GM21423 (cell line): ENCODE measurements around the gene FBXW10B.
"Not testable (repeated sequence)": the region's sequence is repeated elsewhere in the genome, so short reads cannot be mapped to it uniquely, and the experiment has no call there.

Experiments used
- ATAC-seq: cut with Tn5 transposase; IDR thresholded peaks from one replicate; pipeline ENCODE4 v1.9.1; 2021; ENCODE audit warnings: mild to moderate bottlenecking, moderate library complexity; ENCODE audit not compliant: unreplicated experiment

FBXW10B gene, protein sequence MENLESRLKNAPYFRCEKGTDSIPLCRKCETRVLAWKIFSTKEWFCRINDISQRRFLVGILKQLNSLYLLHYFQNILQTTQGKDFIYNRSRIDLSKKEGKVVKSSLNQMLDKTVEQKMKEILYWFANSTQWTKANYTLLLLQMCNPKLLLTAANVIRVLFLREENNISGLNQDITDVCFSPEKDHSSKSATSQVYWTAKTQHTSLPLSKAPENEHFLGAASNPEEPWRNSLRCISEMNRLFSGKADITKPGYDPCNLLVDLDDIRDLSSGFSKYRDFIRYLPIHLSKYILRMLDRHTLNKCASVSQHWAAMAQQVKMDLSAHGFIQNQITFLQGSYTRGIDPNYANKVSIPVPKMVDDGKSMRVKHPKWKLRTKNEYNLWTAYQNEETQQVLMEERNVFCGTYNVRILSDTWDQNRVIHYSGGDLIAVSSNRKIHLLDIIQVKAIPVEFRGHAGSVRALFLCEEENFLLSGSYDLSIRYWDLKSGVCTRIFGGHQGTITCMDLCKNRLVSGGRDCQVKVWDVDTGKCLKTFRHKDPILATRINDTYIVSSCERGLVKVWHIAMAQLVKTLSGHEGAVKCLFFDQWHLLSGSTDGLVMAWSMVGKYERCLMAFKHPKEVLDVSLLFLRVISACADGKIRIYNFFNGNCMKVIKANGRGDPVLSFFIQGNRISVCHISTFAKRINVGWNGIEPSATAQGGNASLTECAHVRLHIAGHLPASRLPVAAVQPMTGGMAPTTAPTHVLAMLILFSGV

DNA sequence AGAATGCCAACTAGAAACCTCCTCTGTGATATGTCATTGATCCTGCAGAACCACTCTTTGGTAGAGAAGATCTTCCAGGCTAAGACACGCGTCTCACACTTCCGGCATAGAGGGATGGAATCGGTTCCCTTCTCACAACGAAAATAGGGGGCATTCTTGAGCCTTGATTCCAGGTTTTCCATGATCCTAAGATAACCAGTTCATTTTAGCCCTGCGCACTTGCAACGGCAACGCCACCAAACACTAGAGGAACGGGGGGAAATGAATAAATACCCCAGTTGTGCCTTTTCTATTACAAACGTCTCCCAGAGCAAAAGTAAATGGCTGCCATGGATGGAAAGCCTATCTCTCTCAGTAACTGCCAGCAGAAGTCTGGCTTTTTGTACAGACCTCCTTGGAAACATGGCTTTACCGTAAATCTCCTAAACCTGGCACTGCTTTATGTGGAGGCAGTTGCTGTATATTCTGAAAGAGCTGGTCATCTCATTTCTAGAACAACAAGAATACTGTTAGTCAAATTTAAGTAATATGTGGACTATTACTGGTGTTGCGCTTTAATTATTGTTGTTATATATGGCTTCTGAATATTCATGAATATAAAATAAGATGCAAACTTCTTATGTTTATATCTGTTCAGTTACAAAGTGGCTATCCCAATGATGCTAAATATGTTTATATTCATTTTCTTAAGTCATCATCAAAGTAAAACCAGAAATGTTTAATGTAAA lies at the start of gene FBXW10B:
Gene FBXW10B, minus strand, starts transcription at position 374 of the 728 bp plus-strand sequence. Its CDS starts 192 bp downstream, at position 182.
- ATAC-seq, result not testable (repeated sequence)

DNA sequence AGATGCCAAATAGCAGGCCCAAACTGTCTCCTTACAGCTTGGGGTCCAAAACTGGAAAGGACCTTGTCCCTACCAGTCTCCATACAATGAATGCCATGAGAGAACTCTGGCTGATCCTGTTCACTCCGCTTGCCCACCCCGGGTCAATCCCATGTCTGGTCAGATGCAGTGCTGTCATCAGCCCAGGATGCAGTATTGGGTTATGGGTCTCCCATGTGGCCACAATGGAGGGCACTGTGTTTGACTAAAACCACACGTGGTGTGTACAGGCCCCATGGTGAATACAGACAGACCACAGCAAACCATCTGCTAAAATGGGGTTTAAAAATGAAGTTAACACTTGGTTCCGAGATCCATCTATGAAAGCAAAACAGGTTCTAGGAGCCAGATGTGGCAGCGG lies 44.2 kb upstream of the FBXW10B start:
- no peak for ATAC-seq

DNA sequence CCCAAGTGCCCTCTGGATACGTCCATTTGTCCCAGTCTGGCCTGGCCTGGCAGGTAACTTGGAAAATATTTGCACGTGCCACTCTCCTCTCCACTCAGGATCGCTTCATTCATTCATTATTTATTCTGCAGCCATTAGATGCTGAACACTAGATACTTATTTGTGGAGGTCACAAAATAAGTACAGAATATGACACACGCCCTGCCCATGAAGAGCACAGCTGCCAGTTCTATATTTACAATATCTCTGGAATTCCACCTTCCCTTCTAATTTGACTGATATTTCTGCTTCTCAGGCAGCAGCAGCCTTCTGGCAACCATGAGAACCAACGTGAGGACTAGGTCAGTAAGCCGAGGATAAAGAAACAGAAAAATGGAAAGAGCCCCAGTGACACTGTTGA lies 43.7 kb upstream of the FBXW10B start:
- no peak for ATAC-seq

DNA sequence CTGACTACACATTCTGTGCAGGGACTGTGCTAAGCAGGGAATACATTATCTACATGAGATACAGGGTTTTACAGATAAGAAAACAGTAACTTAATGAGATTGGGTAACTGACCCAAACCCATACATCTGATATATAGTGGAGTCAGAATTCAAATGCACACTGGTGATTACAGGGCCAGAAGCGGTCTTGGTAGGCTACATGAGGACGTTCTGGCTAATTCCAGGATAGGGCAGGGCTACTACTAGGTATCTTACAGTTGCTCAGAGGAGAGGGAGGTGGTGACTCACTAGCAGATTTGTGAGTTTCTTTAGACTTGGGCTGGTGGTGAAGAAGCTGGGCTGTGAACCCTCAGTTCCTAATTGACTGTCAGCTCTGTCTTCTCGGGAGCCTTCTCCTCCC lies 43.2 kb upstream of the FBXW10B start:
- ATAC-seq, result no peak

DNA sequence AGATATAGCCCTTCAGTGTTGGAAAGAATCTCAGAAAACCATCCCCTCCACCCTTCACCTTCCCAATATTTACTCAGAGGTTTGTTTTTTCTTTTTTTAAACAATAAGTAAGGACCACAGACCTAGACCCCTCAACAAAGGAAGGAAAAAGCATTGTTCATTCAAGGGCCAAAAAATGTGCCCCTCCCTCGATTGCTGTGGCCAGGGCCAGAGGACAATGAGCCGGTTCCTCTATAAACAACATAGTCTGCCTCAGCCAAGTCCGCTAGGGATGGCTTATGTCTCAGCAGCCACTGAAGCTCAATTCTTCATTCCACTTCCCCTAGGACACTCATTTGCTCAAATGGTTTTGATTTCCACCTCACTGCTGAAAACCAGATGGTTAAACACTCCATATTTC lies 40.6 kb upstream of the FBXW10B start:
- ATAC-seq, result no peak

DNA sequence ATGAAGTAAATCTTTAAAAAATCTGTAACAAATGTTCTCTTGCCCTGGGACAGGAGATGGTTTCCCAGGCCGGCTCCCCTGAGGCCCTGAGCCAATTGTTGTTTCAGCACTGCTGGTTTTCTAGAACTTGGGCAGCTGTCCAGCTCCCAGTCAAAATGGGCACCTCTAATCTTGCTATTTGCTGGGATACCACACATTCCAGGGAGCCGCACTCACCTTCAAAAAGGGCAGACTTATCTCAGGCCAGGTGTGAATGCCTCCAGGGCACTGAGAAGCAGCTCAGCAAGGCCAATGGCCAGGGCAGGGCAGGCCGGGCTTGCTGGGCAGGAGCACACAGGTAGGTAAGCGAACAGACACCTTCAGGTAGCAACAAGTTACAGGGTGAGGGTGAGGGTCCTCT lies 40.2 kb upstream of the FBXW10B start:
- ATAC-seq, result no peak

DNA sequence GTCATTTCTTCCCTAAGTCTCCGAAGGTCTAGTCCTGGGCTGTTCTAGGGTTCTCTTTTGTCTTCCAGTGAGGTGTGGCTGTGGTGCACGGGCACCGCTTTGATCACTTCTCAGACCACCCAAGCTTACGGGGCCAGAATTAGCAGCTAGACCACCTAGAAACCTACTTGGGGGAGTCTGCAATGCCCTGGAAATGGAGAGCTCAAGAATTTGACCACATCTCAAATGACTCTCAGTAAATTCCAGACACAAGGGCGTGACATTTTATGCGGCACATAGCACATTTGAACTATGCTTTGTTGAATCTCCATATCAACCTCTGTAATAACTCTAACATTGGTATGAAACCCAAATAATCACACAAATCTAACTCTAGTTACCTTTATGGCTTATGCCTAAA lies 39.7 kb upstream of the FBXW10B start:
- no peak for ATAC-seq

DNA sequence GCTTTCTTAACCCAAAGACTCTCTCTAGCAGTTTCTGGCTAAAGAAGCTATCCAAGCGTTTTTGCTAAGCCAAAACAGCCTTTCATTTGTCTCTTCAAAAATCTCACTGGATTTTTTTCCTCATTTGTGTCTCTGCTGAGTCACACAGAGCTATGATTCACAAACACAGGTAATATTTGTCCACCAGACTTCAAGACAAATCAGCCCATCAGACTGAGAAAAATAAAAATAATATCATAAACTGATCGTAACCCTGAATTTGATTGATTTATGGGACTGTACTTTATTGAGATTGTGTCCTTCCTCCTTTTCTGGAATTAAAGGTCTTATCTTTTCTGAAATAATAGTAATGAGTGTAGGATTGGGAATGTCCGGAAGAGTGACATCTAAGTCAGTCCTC lies 38.8 kb upstream of the FBXW10B start:
- ATAC-seq, result no peak

DNA sequence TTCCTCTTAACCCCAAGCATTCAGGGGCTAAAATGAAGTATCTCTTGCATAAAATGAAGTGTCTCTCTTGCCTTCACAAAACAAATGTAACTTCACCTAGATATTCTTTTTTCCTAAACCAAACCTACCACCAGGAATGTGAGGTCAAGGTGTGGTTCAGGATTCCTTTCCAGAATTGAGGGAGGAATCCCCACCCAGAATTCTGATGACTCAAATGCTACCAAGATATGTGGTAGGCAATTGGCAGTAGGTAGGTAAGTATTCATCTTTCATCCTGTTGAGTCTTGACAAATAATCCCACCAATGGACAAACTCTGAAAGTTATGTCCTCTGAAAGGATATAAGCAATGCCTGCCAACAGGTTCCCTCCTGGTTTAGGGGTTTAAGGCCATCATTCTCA lies 38.4 kb upstream of the FBXW10B start:
- ATAC-seq, result no peak

DNA sequence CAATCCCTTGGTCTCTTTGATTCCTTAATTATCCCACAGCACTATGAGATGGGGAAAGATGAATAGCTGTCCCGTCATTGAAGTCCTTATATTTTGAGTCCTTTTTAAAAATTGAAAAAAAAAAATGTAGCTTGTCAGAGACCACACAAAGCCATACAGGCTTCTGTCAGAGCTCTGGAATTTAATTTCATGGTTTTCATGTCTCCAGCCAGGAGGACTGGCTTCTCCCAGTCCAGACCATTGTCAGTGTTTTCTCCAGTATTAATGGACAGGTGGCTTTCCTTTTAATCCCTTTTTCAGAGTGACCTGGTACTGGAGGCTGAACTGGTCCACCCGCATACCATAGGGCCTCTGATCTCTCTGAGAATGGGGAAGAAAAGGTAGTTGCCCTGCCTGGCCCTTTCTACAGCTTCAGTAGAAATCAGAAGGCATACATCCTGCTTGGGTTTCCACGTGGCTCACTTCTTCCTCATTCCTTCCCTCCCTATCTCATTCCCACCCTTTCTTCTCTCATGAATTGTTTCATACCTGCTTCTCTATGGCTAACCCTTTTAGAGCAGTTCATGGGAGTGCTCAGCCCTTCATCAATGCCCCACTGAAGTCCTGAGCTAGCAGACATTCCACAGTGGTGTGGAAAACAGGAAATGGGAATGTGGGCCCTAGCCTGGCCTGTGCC lies 35.5 kb upstream of the FBXW10B start:
- ATAC-seq, result no peak

DNA sequence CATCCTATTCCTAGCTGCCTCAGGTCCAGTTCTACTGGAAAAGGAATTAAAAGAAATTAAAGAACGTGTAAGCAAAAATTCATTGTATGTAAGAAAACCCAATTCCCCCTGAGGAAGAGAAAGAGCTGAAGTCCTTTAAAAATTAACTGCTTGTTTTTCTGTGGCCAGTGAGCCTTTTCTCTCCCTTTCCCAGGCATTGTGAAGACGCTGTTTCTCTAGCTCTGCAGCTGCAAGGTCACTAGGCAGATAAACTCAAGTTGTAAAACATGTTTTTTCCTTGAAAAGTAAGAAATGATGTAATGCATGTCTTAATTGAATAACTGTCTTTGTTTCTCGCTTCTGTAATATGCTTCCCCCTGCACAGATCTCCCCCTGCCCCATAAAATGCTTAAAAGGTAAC lies 34.9 kb upstream of the FBXW10B start:
- not testable (repeated sequence) for ATAC-seq

DNA sequence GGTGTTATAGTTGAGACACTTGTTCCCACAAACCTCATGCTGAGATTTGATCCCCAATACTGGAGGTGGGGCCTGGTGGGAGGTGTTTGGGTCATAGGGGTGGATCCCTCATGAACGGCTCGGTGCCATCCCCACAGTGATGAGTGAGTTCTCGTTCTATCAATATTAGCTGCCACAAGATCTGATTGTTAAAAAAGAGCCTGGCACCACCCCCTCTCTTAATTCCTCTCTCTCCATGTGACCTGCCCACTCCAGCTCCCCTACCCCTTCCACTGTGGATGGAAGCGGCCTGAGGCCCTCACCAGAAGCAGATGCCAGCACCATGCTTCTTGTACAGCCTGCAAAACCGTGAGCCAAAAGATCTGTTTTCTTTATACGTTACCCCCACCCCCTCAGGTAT lies 33.5 kb upstream of the FBXW10B start:
- no peak for ATAC-seq

DNA sequence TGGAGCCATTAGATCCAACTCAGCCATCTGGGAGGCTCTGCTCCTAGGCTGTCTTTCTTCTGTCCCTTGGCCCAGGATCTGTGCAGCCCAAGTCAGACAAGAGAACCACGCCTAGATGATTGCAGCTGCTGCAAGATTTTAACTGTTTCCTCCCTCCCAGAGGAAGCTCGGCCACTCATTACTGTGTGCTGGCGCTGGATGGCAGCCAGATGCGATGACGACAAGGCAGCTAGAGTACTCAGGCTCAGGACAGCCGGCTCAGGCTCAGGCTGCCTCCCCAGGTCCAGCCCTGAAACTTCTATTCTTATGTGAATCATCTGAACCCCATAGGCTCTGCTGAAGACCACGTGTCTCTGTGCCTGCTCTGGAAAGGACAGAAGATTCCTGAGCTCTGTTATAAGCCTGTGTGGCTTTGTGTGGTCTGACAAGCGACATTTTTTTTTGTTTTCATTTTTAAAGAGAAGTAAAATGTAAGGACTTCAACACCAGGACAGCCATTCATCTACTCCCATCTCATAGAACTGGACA lies 32.1 kb upstream of the FBXW10B start:
- peak; percentile 91 for ATAC-seq

DNA sequence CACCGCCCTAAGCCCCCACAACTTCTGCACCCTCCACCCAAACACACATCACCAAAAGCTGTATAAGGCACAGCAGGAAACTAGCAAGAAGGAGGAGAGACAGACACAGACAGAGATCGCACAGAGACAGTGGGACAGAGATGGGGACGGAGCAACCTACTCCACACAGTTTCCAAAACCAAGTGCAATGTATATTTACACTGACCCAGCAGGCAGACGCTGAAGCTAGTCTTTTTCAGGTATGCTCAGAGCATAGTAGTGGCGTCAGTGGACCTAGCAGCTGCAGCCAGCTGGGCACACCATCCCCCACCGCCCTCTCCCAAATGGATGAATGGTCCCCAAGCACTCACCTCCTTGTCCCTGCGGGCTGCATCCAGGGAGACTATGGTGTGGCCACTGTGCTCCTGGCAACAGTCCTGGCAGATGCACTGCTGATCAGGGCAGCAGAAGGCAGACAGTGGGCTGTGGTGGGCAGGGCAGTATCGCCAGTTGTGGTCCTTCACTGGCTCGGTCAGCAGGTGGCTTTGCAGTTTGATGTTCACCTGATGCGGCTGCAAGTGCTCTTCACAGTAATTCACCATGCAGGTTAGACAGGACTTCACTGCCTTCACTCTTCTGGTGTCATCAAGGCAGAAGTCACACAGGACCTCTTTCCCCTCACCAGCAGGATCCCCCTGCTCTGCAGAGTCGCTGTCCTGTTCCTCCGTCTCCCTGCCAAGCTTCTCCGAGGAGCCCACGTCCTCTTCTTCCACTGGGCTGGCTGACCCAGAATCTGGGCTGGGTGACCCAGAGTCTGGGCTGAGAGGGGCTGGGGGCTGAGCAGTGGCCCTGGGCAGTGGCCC lies 31.5 kb upstream of the FBXW10B start:
- ATAC-seq, result no peak

DNA sequence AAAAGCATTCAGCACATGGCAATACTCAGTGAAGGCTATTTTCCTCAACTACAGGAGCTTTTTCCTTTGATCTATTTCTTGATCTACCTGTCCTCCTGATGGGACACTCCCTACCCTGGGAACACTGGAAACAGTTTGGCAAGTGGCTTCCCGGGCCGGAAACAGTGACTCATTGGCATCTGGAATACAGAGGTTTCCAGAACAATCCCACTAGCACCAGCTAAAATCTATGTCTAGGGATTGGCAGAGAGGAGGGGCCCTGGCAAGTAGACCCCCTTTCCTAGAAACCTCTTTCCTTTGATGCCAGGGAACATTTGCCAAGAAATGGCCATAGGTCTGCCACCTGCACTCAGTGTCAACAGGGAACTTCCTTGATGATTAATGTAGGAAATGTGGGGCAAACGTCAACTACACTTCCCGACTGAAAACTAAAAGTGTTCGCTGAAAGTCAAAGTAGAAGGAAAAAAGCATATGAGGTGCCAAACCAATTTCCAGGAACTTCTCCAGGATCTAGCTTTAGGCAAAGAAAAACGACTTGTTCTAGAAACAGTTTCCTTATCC lies 30.4 kb upstream of the FBXW10B start:
- no peak for ATAC-seq

DNA sequence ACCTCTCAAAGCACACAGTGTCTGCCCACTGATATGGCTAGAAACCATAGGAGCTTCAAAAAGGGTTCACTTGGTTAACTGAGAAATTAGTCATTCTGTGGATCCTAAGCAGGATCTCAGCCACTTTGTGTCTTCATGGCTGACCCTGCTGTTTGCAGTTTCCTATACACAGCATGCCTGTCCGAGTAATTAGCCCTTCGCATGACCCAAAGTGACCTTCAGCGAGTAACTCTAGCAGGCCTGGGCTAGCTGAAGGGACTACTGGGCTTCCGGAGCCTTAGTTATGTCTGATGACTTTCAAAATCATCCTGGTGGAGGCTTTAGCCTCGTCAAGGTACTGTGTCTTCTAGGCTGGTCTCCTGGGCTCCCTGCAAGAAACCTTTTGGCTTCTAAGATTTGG lies 28.9 kb upstream of the FBXW10B start:
- no peak for ATAC-seq

DNA sequence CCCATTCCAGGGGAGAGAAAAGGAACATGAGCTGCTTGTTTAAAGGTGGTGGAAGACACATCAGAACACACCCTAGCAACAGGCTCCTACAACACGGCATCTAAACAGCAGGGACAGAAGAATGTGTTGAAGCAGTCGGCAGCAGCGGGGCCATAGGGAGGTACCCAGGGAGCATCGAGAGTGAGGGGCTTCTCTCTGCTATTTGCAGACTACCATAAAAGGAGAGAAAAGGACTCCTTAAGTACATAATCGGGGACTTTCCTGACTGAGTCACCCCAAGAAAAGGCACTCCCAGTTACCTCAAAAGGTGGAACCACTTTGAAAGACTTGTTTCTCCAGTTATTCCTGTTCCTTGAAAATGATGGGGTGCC lies 26.4 kb upstream of the FBXW10B start:
- ATAC-seq, result not testable (repeated sequence)

DNA sequence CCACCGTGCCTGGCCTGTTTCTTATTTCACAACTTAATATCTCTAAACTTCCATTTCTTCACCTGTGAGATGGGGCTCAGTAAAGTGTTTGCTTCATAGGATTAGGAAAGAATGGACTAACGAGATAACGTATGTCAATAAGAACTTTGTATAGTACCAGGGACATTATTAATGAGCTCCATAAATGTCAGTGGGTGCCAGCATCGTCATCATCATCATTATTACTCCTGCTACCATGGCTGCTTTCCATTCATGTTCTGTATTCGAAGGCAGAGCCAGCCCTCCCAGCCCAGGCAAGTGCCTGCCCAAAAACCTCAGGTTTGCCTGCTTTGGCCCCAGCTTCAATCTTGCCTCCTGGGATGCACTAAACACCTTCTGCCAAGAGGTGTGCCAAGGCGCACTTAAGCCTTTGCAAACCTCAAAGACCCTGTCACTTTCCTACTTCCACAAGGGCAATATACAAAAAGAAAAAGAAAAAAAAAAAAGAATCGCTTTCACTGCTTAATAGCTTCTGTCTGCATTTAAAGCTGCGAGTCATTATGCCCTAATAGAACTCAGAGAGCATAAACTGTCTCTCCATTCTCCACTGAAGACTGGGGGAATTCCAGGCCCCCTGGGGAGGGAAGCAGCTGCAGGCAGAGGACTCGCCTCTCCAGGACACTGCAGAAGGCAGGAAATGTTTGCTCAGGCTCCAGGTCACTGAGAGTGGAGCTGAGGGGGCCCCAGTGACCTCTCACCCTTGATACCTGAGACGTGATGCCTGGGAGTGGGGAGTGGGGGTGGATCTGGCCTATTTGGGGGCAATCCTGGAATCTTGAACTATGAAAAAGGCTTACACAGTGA lies 25.8 kb upstream of the FBXW10B start:
- ATAC-seq, result not testable (repeated sequence)
